HG03175 (cell line): ENCODE results near the gene ELK3.

Experiments used
- ATAC-seq: cut with Tn5 transposase; IDR thresholded peaks from one replicate; pipeline ENCODE4 v1.9.1; 2021; ENCODE audit warnings: mild to moderate bottlenecking, moderate library complexity; ENCODE audit not compliant: unreplicated experiment

ELK3 gene

DNA sequence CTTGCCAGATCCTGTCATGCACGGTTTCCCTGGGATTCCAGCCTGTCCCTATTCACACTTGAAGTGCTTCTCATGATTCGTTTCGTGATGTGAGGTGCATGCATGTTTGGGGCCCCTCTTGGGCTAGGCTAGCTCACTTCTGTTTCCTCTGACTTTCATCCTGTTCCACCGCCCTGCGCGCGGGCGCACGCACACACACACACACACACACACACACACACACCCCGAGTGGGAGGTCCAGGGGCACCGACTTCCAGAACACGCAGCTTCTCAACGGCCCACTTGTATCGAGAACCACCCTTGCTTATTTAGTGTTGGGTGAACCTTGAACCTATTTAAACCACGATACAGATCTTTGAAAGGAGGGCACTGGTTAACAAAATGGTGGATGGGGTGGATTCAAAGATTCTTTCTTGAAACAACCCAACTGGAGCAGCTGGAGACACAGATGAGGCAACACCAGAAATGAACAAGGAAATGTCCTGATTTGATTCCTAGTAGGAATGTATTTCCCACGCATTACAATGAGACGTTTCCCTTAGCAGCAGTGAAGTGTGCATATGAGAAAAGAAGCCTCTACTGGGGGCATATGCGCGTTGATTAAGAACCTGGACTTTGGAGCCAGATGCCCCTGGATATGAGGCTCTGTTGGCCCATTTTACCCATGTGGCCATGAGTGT is 16.3 kb downstream of the ELK3 start:
- ATAC-seq, result no peak

- ATAC-seq, result no peak
Observed at GRCh38 chr12:96211988-96212387, 17.8 kb downstream of the ELK3 start.

DNA sequence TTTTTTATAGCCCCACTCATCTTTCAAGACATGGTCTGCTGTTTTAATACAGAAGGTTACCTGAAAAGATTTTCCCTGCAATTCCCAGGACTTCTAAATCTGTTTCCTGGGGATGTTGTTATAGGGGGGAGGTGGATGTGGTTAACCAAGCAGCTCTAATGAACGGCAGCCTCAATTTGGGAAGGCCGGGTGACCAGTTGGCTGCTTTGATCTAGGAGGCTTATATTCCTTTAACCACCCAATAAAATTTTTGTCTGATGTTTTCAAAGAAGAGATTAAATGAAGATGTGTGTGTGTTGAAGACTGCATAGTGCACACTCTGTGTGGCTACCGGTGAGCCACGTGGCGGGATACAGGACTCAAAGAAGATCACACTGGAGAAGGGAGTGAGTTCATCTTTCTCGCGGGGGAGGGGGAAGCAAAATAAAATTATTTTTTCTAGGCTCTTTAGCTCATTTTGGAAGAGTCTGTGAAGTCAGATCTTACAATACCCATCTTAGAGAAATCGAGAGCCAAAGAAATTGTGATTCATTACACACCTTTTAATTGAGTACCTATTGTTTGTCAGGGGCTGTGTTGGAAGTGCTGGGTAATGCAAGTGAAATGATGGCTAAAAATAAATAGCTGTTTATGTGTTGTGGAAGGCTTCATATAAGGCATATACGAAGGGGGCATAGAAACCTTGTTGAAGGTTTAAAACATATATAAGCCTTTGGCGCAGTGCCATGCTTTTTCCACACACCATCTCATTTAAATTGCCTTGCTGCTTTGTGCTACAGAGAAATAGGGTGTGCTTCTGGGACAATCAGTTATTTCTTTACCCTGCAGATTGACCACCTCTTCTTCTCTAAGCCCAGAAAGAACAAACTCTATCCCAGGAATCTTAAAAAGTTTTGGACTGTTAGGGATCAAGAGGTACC is 18.5 kb downstream of the ELK3 start:
- no peak for ATAC-seq

DNA sequence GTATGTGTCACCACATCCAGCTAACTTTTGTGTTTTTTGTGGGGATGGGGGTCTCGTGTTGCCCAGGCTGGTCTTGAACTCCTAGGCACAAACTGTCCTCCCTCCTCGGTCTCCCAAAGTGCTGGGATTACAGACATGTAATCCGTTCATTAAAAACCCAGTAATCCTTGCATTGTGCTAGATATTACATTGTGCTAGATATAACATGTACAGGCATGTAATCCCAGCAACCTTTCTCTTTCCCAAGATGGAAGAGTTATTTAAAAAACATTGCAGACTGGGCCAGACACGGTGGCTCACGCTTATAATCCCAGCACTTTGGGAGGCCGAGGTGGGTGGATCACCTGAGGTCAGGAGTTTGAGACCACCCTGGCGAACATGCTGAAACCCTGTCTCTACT is 19.7 kb downstream of the ELK3 start:
- ATAC-seq, result no peak

DNA sequence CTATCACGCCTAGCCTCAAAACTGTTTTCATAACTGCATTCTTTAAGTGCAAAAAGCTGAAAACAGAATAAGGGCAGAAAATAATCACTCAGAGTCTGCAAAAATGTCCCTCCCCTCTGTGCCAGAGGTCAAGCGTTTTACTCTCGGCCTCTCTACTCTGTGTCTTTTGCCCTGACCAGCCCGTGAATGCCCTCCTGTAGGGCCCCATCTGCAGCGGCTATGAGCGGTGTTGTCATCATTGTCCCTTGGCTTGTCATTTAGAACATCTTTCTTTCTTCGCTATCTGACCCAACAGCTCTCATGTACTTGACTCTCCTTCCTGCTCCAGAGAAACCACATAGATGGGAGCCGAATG is 21.7 kb downstream of the ELK3 start:
- ATAC-seq, result no peak

DNA sequence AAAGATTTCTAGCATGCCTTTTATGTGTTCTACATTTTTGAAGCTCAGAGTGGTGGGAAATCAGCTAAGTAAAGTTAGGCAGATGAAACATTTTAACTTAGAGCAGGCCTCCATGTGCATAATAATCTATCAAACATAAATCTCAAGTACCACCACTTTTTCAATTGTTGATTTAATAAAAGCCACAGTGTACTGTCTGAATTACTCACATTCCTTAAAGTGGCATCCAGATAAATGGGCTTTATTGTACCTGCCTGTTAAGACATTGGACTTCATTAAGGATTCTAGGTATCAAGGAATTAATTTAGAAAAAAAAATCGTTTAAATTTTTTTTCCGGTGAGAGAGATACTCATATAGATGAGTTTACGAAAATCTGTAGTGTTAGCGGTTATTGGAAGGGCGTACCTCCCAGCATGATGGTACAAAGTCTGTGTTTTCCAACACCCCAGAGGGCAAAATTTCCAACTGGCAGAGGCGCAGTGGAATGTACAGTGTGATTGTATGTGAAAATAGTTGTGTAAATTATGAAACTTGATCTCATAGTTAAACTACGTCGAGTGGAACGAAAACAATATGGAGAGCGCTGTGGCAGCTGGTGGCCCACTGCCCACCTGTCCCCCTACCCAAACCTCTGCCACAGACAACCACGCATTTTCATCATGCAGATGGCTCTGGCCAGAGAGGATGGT is 25.0 kb downstream of the ELK3 start:
- no peak for ATAC-seq

DNA sequence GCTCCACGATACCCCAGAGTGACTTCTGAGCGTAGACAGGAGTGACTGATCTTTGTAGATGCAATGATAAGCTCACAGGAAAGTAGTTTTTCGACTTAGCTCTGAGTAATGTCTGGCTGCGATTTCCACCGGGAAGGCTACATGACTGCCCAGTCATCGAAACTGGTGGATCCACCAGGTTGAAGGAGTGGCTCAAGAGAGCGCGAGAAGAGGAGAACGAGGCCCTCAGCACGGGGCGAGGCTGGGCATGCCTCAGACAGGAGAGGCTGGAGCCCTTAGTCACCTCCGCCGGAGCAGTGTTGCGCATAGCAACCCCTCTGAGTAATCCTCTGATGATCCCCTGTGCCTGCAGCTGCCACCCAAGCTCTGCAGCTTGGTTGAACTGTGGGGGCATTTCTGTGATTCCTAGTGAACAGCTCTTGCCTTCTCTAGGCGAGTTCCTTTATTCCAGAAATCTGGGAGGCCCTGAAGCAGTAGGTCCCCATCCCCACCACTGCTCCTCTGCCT is 25.6 kb downstream of the ELK3 start:
- ATAC-seq, result no peak

DNA sequence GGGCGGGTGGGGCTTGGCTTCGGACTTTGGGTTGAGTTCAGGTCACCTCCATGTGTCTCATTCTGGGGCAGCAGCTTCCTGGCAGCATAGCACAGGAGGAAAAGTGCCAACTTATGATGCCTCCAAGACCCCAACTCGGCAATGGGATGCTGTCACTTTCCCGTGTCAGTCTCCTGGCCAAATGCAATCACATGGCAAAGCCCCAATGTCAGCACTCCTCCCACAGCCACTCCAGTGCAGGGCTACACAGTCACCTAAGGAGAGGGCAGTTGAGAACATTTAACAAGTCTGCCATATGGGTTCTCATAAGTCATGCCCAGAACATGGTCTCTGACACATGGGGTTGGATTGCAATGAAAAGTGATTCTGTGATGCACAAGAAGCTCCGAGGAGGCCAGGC is 26.7 kb downstream of the ELK3 start:
- ATAC-seq, result no peak

GRCh38 chr12:96221391-96221790 is 27.2 kb downstream of the ELK3 start:
- ATAC-seq, result no peak

- ATAC-seq, result no peak
Observed at GRCh38 chr12:96223411-96224218, 29.4 kb downstream of the ELK3 start.

DNA sequence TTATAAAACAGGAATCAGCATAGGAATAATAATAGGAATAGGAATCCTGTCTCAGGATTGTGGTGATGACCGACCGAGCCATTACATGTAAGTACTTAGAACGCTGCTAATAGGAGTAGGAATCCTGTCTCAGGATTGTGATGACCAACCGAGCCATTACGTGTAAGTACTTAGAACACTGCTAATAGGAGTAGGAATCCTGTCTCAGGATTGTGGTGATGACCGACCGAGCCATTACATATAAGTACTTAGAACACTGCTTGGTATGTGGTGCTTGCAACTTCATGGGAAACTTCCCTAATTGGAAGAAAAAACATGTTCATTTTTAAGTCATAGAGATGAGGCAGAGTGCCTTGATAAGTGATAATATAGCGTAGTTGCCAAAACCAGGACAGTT is 30.0 kb downstream of the ELK3 start:
- no peak for ATAC-seq

DNA sequence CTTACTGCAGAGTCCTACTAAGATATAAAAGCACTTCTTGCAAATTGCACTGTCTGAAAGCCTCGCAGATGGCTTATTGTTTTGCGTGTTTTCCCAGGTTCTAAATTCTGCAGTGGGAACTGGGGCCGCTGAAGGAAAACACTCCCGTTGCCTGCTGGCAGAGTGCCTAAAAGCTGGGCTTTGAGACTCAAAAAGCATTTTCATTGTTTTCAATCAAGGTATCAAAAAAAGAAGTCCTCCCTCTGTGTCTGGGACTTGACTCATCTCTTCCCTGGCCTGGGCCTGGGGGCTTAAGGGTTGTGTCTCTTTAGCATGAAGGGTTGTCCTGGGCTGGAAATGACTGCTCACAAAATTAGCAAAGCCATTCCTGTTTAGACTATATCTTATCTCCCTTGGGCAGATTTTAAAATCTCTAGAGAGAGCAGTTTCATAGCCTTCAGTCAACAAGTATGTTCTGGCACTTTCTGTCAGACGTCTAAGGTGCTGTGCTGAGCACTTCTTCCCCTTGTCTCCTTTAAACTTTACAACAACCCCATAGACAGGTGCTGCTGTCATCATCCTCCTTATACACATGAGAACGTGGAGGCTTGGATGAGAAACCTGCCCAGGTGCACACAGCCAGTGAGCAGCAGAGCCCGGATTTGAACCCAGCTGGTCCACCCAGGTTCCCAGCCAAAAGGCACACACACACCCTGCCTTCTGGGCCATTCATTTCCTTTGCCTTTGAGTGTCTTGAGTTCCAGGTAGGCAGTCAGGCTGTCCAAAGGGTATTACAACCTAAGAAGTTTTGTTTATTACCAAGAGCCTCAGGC is 31.1 kb downstream of the ELK3 start:
- no peak for ATAC-seq

DNA sequence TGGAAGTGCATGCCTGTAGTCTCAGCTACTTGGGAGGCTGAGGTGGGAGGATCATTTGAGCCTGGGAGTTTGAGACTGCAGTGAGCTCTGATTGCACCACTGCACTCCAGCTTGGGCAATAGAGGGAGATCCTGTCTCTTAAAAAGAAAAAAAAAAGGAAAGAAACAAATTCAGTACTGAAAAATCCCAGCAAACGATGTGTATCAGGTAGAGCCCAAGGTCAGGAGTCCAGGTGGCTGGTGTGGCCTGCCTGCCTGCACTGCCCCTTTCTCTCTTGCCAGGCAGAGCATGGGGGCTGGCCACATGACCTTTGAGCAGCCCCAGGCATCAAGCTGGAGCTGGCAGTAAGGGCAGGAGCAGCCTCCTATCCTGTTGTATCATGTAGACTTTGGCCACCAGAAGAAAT is 31.8 kb downstream of the ELK3 start:
- no peak for ATAC-seq

DNA sequence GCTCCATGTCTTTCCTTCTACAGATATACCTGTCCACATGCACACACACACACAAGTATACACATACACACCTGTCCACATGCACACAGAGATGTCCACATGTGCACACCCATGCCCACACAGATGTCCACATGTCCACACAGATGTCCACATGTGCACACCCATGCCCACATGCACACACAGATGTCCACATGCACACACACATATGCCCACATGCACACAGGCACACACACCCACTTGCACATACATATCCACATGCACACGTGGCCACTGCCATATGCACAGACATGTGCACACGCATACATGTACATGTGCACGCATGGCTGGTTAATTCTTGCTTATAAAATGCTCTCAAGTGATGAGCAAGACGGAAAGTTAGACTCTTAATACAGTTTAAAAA is 32.2 kb downstream of the ELK3 start:
- no peak for ATAC-seq

- no peak for ATAC-seq
Observed at GRCh38 chr12:96226801-96227348, 32.7 kb downstream of the ELK3 start.

- ATAC-seq, result no peak
Observed at GRCh38 chr12:96227365-96228106, 33.4 kb downstream of the ELK3 start.

DNA sequence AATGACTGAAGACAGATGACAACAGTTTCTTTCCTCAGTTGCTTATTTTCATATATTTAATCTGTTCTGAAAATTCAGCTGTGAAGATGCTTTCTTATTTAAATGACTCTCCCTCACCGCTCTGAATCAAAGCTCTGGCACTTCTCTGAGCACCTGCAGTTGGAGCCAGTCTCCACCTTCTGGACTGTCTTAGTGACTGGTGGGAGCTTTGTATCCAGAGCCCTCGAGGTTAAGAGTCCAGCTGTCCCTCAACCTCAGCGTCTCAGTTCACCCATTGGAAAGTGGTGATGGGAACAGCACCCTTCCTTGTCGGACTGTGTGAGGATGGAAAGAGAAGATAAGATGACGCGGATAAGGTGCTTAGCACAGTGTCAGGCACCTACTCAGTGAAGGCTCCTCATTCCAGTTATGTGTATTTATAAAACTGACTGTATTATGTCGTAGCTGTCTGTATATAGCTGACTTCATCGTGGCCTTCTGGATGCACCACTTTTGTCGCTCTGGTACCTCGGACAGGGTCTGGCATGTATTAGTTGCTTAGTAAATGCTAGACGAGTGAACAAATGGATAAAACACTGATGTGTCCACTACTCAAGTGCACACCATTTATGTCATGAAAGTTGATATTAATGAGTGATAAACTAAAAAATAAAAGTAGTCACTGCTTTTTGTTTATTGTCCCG is 34.5 kb downstream of the ELK3 start:
- ATAC-seq, result no peak

- no peak for ATAC-seq
Observed at GRCh38 chr12:96230646-96231045, 36.5 kb downstream of the ELK3 start.
